Endodermal cell (in vitro differentiated cells): ENCODE measurements around the gene LCN9. TPM values are rescaled to one million over a fixed set of nuclear protein-coding genes. Genes with fewer than 3 reads are reported as not detected.

ENCODE experiments used
- DNase-seq: peaks from one replicate; pipeline ENCODE4 v3.0.0-alpha.2; 2017
- H3K27ac ChIP-seq: 2 replicates; pipeline ENCODE4 v1.5.1; 2013; ENCODE audit warnings: mild to moderate bottlenecking, low read depth, low read length, moderate library complexity
- H3K27me3 ChIP-seq: 2 replicates; pipeline ENCODE4 v1.6.1; 2013; ENCODE audit warnings: mild to moderate bottlenecking, low read length, moderate library complexity; ENCODE audit not compliant: insufficient read depth, control insufficient read depth, poor library complexity, severe bottlenecking
- H3K36me3 ChIP-seq: 2 replicates; pipeline ENCODE4 v1.7.0; 2013; ENCODE audit warnings: mild to moderate bottlenecking, low read length, moderate library complexity; ENCODE audit not compliant: control insufficient read depth, insufficient read depth
- H3K4me1 ChIP-seq: one replicate; pipeline ENCODE4 v1.7.0; 2013; ENCODE audit warnings: low read length; ENCODE audit not compliant: control insufficient read depth, insufficient read depth
- H3K4me3 ChIP-seq: 2 replicates; pipeline ENCODE4 v1.5.1; 2013; ENCODE audit warnings: mild to moderate bottlenecking, low read length, moderate library complexity
- H3K9ac ChIP-seq: 2 replicates; pipeline ENCODE4 v1.6.1; 2013; ENCODE audit warnings: mild to moderate bottlenecking, low read length, moderate library complexity; ENCODE audit not compliant: poor library complexity, severe bottlenecking; ENCODE audit errors: extremely low read depth
- H3K9me3 ChIP-seq: 2 replicates; pipeline ENCODE4 v1.6.1; 2013; ENCODE audit warnings: mild to moderate bottlenecking, low read length, moderate library complexity; ENCODE audit not compliant: control insufficient read depth
- H3K27ac Mint-ChIP-seq: 2 replicates; pipeline ENCODE4 v1.8.0; 2020; ENCODE audit warnings: mixed read lengths
- H3K27me3 Mint-ChIP-seq: 2 replicates; pipeline ENCODE4 v1.8.0; 2021; ENCODE audit warnings: mild to moderate bottlenecking, mixed read lengths; ENCODE audit not compliant: insufficient read depth
- H3K36me3 Mint-ChIP-seq: 2 replicates; pipeline ENCODE4 v1.8.0; 2020; ENCODE audit warnings: low read depth, mixed read lengths
- H3K4me1 Mint-ChIP-seq: 2 replicates; pipeline ENCODE4 v1.8.0; 2020; ENCODE audit warnings: mixed read lengths
- H3K4me3 Mint-ChIP-seq: 2 replicates; pipeline ENCODE4 v1.8.0; 2020; ENCODE audit warnings: mild to moderate bottlenecking, moderate library complexity, mixed read lengths
- H3K9me3 Mint-ChIP-seq: 2 replicates; pipeline ENCODE4 v1.8.0; 2020; ENCODE audit warnings: mild to moderate bottlenecking, mixed read lengths
- CTCF ChIP-seq: fragments of 200-600 bp; sonication (generic); conservative IDR thresholded peaks from 2 replicates; pipeline ENCODE4 v1.5.0; 2021; ENCODE audit warnings: antibody characterized with exemption, mild to moderate bottlenecking
- WGBS, 2 experiments: methylation state at CpG; one replicate each; pipeline versions ENCODE4 v1.1.5 to v1.1.7; 2013; ENCODE audit warnings: missing lambda C conversion rate in 2 of 2, mixed read lengths in 1 of 2; ENCODE audit not compliant: insufficient coverage in 1 of 2, insufficient read length in 1 of 2; 5-methylcytosine and 5-hydroxymethylcytosine counted together
- total RNA-seq, 2 donors: library from RNA; stranded (reverse); fragmentation: NEBNext Ultra II Directional in 1 of 2; extraction: Animal tissue kit (Norgen Biotek cat#: 25700) in 1 of 2; gene quantifications; 2 replicates in 1 of 2; 3 replicates in 1 of 2; pipeline ENCODE4 v1.2.1, GENCODE V29; 2021

Gene LCN9
- total RNA-seq, 2 donors from 2014 or later = 0.46 to 10.7 TPM

GRCh38 chr9:135696446-135696845 lies 33.3 kb downstream of the LCN9 start:
- no peak for DNase-seq
- Histone ChIP-seq H3K27me3 (no peaks in the 10 kb centered on the region), H3K27ac (no peak overlapping the region), H3K9ac (no peak overlapping the region), H3K9me3 (no peaks in the 10 kb centered on the region), H3K4me1 (no peaks in the 10 kb centered on the region), H3K36me3 (no peaks in the 10 kb centered on the region), H3K4me3 (no peak overlapping the region)
- TF ChIP-seq CTCF = no peak
- H3K27ac Mint-ChIP-seq = no peak overlapping the region
- H3K27me3 Mint-ChIP-seq = no peaks in the 10 kb centered on the region
- WGBS, 2 experiments = 89 to 97% methylated on average over 14 to 16 of the region's 16 CpGs
- no peaks in the 10 kb centered on the region for H3K9me3 Mint-ChIP-seq
- H3K4me1 Mint-ChIP-seq = no peaks in the 10 kb centered on the region
- H3K4me3 Mint-ChIP-seq = no peak overlapping the region
- no peaks in the 10 kb centered on the region for H3K36me3 Mint-ChIP-seq

GRCh38 chr9:135697226-135697625 lies 34.1 kb downstream of the LCN9 start:
- no peaks in the 10 kb centered on the region for H3K4me1 Mint-ChIP-seq
- Histone ChIP-seq H3K4me1 (no peaks in the 10 kb centered on the region), H3K4me3 (no peak overlapping the region), H3K9ac (no peak overlapping the region), H3K27ac (no peak overlapping the region), H3K36me3 (no peaks in the 10 kb centered on the region), H3K9me3 (no peaks in the 10 kb centered on the region), H3K27me3 (peaks cover 2% of the 10 kb centered on the region)
- 89 to 100% methylated on average over 2 to 15 of the region's 15 CpGs for WGBS, 2 experiments
- no peak for TF ChIP-seq CTCF
- DNase-seq = no peak
- H3K36me3 Mint-ChIP-seq = no peaks in the 10 kb centered on the region
- H3K4me3 Mint-ChIP-seq = no peak overlapping the region
- H3K27me3 Mint-ChIP-seq = no peaks in the 10 kb centered on the region
- no peaks in the 10 kb centered on the region for H3K9me3 Mint-ChIP-seq
- H3K27ac Mint-ChIP-seq = no peak overlapping the region

- no peak overlapping the region for H3K27ac Mint-ChIP-seq
- no peaks in the 10 kb centered on the region for H3K4me1 ChIP-seq
- TF ChIP-seq CTCF = no peak
- H3K36me3 Mint-ChIP-seq = no peaks in the 10 kb centered on the region
- peaks cover 6% of the 10 kb centered on the region for H3K27me3 Mint-ChIP-seq
- H3K27me3 ChIP-seq = peaks cover 13% of the 10 kb centered on the region
- H3K4me3 Mint-ChIP-seq = no peak overlapping the region
- no peak overlapping the region for H3K4me3 ChIP-seq
- no peak overlapping the region for H3K9ac ChIP-seq
- no peak for DNase-seq
- H3K4me1 Mint-ChIP-seq = no peaks in the 10 kb centered on the region
- H3K36me3 ChIP-seq = no peaks in the 10 kb centered on the region
- H3K9me3 ChIP-seq = no peaks in the 10 kb centered on the region
- WGBS, 2 experiments = 90 to 95% methylated on average over 17 to 21 of the region's 21 CpGs
- H3K9me3 Mint-ChIP-seq = no peaks in the 10 kb centered on the region
- no peak overlapping the region for H3K27ac ChIP-seq
Measured at GRCh38 chr9:135698236-135698635, 35.1 kb downstream of the LCN9 start.
